ENCODE data around the gene MLLT3.

Gene MLLT3

GRCh38 chr9:20532584-20532983 is 89.7 kb downstream of the MLLT3 start:
- DNase-seq (ENCODE audit: low read depth): no peak

GRCh38 chr9:20529837-20530236 is 92.5 kb downstream of the MLLT3 start:
- H3K4me3 ChIP-seq (ENCODE audit: control insufficient read depth, low read depth, low read length): no peak overlapping the region
- no peak for TF ChIP-seq CTCF (IDR thresholded peaks at IDR 0.05; ENCODE audit: control insufficient read depth, insufficient read depth, low read depth, low read length, missing control alignments)
- DNase-seq (ENCODE audit: low read depth): no peak

More at GRCh38 chr9:20532584-20532983, 89.7 kb downstream of the MLLT3 start:
- H3K4me3 ChIP-seq (ENCODE audit: control insufficient read depth, low read depth, low read length): no peak overlapping the region
- TF ChIP-seq CTCF (IDR thresholded peaks at IDR 0.05; ENCODE audit: control insufficient read depth, insufficient read depth, low read depth, low read length, missing control alignments): no peak

- H3K4me3 ChIP-seq (ENCODE audit: control insufficient read depth, low read depth, low read length): no peak overlapping the region
- TF ChIP-seq CTCF (IDR thresholded peaks at IDR 0.05; ENCODE audit: control insufficient read depth, insufficient read depth, low read depth, low read length, missing control alignments): no peak
- no peak for DNase-seq (ENCODE audit: low read depth)
Measured at GRCh38 chr9:20528253-20528652, 94.0 kb downstream of the MLLT3 start.

- no peak for DNase-seq (ENCODE audit: low read depth)
- no peak overlapping the region for H3K4me3 ChIP-seq (ENCODE audit: control insufficient read depth, low read depth, low read length)
- TF ChIP-seq CTCF (IDR thresholded peaks at IDR 0.05; ENCODE audit: control insufficient read depth, insufficient read depth, low read depth, low read length, missing control alignments): no peak
Measured at GRCh38 chr9:20526500-20527319, 95.6 kb downstream of the MLLT3 start.

- peak; percentile 26 for TF ChIP-seq CTCF (IDR thresholded peaks at IDR 0.05; ENCODE audit: control insufficient read depth, insufficient read depth, low read depth, low read length, missing control alignments)
- H3K4me3 ChIP-seq (ENCODE audit: control insufficient read depth, low read depth, low read length): no peak overlapping the region
- no peak for DNase-seq (ENCODE audit: low read depth)
Measured at GRCh38 chr9:20524776-20525175, 97.5 kb downstream of the MLLT3 start.

GRCh38 chr9:20518737-20519136 is 103.6 kb downstream of the MLLT3 start:
- H3K4me3 ChIP-seq (ENCODE audit: control insufficient read depth, low read depth, low read length): no peak overlapping the region
- no peak for DNase-seq (ENCODE audit: low read depth)
- TF ChIP-seq CTCF (IDR thresholded peaks at IDR 0.05; ENCODE audit: control insufficient read depth, insufficient read depth, low read depth, low read length, missing control alignments): no peak
